ENCODE measurements around the gene SIRT7. TPM values are rescaled to one million over a fixed set of nuclear protein-coding genes. Genes with fewer than 3 reads are reported as not detected.

Gene SIRT7
- total and polyA plus RNA-seq, 12 donors: 4.2 to 49.8 (median 14.6) TPM

DNA sequence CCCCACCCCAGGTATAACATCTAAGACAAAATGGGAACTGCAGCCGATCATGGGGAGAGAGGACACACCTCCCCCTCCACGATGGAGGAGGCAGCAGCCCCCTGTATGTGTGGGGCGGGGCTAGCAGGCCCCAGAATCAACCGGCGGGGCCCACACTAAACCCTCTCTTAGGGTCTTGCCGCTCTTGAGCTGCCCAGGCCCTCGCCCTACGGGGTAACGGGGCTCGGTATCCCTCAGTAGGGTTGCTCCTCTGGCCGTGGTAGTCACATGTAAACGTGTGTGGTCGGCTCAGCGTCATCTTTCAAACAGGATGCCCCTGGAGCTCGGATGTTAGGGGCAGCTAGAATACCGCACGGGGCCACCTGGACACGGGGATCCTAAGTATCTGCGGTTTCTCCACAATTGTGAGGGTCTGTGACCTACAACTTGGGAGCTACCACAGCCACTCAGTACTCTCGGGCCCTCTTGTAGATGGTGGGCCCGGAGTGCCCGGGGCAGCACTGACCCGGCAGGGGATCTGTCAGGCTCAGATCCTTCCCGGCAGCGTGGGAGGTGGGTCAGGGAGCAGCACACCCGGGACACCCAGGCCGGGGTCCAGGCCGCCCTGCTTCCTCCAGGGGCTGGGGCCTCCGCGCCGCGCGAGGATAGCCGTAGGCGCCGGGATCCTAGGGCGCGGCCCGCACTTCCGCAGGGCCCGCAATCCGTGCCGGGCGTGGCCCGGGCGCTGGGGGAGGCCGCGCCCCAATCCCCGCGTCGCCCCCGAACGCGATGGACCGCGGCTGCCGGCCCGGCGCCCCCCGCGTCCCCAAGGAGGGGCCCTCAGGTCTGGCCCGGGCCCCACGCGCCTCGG, 47.6 kb downstream of the SIRT7 start:
- Histone ChIP-seq H3K27me3 (no peaks in the 10 kb centered on the region), H3K36me3 (replicated peaks in 1 of 2) (peaks cover 0 to 25% of the 10 kb centered on the region in 2 donors), H3K27ac (peak overlapping the region; percentile 6 to 100 (median 92)), H3K4me3 (peak overlapping the region in 2 of 4 donors; percentile 50 to 85), H3K9me3 (replicated peaks in 1 of 3) (no peaks in the 10 kb centered on the region), H3K4me1 (replicated peaks in 1 of 2) (peaks cover 25 to 46% of the 10 kb centered on the region in 2 donors)
- DNase-seq: peak in 6 of 7 donors; percentile 36 to 78 (median 64)
- intact Hi-C loops (cut with DNase I): no loop called here
- WGBS, 4 donors: 0 to 6% (median 2%) methylated on average over 5 to 64 of the region's 65 CpGs
- peak in 1 of 2 donors; percentile 34 for TF ChIP-seq POLR2A (IDR thresholded peaks at IDR 0.05)
- TF ChIP-seq, protein P1, sequence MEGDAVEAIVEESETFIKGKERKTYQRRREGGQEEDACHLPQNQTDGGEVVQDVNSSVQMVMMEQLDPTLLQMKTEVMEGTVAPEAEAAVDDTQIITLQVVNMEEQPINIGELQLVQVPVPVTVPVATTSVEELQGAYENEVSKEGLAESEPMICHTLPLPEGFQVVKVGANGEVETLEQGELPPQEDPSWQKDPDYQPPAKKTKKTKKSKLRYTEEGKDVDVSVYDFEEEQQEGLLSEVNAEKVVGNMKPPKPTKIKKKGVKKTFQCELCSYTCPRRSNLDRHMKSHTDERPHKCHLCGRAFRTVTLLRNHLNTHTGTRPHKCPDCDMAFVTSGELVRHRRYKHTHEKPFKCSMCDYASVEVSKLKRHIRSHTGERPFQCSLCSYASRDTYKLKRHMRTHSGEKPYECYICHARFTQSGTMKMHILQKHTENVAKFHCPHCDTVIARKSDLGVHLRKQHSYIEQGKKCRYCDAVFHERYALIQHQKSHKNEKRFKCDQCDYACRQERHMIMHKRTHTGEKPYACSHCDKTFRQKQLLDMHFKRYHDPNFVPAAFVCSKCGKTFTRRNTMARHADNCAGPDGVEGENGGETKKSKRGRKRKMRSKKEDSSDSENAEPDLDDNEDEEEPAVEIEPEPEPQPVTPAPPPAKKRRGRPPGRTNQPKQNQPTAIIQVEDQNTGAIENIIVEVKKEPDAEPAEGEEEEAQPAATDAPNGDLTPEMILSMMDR (IDR thresholded peaks at IDR 0.05): no peak

DNA sequence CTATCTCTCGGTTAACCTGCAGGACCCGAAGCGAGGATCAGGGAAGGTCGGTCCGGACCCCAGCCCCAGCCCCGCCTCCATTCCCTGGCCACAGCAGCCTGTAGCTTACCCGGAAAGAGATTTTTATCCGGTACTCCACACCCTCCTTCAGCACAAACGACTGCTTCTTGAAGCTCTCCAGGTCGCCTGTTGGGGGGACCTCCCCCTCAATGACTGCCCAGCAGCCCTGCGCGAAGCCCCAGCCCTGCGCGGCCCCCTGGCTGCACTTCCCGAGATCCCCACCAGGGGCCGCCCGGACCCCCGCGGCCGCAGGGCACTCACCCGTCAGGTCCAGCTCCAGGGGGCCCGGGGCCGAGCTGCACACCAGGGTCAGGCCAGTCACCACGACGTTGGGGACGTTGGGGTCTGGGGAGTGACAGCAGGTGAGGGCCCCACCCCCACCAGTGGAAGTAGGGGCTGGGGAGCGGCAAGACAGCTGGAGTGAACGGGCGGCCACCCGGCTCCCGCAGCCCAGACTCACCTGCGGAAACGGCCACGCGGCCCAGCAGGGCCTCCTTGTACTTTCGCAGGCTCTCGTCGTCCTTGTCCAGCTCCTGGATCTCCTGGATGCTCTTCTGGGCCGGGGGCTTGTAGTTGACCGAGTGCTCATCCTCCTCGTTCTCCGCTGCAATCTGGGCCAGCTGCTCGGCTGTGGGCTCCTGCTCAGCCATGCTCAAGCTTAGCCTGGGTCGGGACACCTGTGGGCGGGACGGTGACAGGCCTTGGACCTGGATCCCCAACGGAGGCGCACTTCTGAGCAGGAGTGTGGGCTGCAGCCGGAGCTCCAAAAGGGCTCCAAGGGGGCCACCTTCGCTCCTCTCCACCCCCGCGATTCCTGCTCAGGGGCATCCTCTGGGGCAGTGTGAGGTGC, 48.5 kb downstream of the SIRT7 start:
- WGBS, 4 donors: 30 to 44% (median 33%) methylated on average over 8 to 52 of the region's 52 CpGs
- no peaks in the 10 kb centered on the region for H3K27me3 ChIP-seq
- peak overlapping the region in 4 of 5 donors; percentile 86 to 100 (median 96) for H3K27ac ChIP-seq
- intact Hi-C loops (cut with DNase I): no loop called here
- TF ChIP-seq, protein P1 (IDR thresholded peaks at IDR 0.05): peak; percentile 62 to 83 (median 78)
- TF ChIP-seq POLR2A (IDR thresholded peaks at IDR 0.05): no peak
- H3K9me3 ChIP-seq (replicated peaks in 1 of 3): no peaks in the 10 kb centered on the region
- peaks cover 0 to 25% of the 10 kb centered on the region in 2 donors for H3K36me3 ChIP-seq (replicated peaks in 1 of 2)
- DNase-seq: peak in 1 of 7 donors; percentile 31
- peaks cover 25 to 46% of the 10 kb centered on the region in 2 donors for H3K4me1 ChIP-seq (replicated peaks in 1 of 2)
- H3K4me3 ChIP-seq: peak overlapping the region in 2 of 4 donors; percentile 50 to 85

DNA sequence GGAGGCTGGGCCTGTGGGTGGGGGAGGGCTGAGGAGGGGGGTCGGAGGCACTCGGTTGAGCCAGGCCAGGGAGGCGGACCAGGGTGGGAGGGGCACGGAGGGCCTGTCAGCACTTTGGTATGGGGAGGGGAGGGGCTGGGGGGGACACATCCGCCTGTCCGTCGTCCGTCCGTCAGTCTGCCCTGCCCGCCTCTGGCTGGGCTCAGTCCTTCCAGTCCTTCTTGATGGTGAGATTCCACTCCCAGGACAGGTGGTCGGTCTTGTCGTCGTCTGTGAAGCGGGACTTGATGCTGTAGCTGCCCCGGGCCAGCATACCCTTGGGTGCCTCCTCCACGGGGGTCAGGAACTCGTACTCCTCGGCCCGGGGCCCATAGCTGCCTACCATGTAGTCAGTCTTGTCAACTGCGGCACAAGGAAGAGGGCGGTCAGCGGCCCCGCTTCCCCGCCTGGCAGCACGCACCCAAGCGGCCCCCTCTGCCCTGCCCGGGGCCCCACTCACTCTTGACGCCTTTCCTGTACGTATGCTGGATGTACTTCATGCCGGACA, 49.2 kb downstream of the SIRT7 start:
- Histone ChIP-seq H3K36me3 (replicated peaks in 1 of 2) (peaks cover 0 to 25% of the 10 kb centered on the region in 2 donors), H3K4me1 (replicated peaks in 1 of 2) (peaks cover 25 to 46% of the 10 kb centered on the region in 2 donors), H3K4me3 (no peak overlapping the region), H3K27ac (peak overlapping the region in 4 of 5 donors; percentile 86 to 100 (median 96)), H3K27me3 (no peaks in the 10 kb centered on the region), H3K9me3 (replicated peaks in 1 of 3) (no peaks in the 10 kb centered on the region)
- TF ChIP-seq, protein P1 (IDR thresholded peaks at IDR 0.05): no peak
- no peak for TF ChIP-seq POLR2A (IDR thresholded peaks at IDR 0.05)
- 58 to 67% (median 64%) methylated on average over 12 to 30 of the region's 30 CpGs for WGBS, 4 donors
- intact Hi-C loops (cut with DNase I): no loop called here
- DNase-seq: peak in 6 of 7 donors; percentile 59 to 75 (median 66)

Measured in adrenal gland (tissue), 12 donors.